Measurements from ENCODE around the gene GSTO2.

GSTO2 gene

GRCh38 chr10:104328896-104329710 lies 60.1 kb downstream of the GSTO2 start:
- no peak for DNase-seq

DNA sequence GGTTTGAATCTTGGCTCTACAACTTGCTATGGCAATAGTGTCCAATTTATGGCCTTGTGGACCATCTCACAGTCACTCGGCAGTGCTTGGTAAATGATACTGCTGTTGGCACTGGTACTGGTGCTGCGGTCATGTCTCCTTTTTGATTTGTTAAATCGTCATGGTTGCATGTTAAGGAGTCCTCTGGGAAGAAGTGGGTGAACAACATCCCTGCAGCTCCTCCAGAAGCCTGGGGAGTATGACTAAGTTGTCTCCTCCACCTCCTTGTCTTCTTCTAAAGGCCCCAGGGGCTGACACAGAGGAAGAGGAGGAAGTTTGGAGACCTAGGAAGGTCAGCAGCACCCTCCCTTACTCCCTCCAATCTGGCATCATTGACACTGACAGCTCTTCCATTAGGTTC lies 60.8 kb downstream of the GSTO2 start:
- no peak for DNase-seq

DNA sequence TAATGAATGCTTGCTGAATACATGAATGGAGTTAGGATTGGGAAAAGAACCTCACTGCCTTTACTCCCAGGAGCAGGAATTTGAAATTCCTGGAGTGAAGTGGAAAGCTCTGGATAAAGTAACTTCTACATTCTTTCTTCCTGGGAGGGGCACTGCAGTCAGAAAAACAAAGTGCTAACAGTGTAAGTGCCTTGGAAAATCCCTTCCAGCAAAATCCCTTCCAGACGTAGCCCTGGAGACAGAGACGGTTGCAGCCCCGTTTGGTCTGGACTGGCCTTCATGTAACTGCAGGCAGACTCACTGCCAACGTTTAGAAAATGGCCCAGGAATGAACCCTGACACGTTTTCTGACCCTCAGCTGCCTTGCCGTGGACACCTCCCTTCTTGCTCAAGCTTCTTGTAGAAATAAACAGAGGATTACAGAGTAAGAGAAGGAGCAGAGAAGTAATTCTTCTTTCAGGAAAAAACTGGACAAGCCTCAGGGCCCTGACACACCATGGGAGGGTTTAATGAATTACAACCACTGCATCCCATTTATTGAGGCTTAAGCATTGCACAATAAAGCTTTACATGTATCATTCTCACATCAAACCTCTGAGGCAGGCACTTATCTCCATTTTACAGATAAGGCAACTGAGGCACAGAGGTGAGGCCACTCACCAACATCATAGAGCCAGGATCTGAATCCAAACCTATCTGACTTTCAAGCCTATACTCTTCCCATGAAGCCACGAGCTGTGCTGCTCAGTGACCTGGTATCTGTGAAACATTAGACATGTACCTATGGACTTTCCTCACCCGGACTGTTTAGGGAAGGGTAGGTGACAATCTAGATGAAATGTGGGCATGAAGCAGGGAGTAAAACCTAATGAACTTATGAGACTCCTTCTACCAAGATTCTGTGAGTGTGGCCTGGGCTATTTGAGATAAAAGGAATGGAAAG lies 61.5 kb downstream of the GSTO2 start:
- no peak for DNase-seq

GRCh38 chr10:104331208-104331838 lies 62.3 kb downstream of the GSTO2 start:
- DNase-seq, result peak; percentile 25

DNA sequence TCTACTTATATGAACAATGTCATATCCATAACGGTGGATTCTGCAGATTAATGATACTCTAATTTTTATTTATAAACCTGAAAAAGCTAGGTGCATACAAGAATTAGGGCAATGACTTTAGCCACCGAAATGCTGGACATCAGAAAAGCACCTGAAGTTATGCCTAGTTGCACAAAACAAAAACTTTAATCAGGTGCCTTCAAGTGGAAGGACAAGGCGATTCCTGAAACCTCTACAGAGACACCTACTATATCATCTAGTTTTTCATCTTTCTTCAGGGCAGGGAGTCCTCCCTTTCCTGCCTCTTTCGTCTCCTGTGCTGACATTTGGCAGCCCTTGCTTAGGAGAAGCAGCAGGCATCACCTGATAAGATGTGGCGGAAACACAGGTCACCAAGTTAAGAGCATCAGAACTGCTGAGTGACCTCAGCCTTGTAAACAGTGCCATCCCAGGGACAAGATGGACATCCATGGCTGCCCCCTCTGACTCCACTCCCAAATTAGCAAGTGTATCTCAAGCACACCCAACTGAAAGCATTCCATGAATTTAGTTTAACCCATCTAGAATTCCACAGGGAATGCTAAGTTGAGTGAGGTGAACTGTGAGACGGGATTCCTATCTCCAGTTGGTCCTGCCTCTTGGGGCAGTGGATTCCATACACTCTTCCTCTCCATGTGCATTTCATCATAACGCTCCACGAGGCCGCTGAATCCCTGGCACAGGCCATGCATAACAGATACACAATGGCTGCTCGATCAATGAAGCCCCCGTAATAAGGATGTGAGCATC lies 63.5 kb downstream of the GSTO2 start:
- no peak for DNase-seq

GRCh38 chr10:104333032-104333727 lies 64.2 kb downstream of the GSTO2 start:
- DNase-seq, result no peak

- DNase-seq, result no peak
Measured at GRCh38 chr10:104333728-104334373, 64.9 kb downstream of the GSTO2 start.

DNA sequence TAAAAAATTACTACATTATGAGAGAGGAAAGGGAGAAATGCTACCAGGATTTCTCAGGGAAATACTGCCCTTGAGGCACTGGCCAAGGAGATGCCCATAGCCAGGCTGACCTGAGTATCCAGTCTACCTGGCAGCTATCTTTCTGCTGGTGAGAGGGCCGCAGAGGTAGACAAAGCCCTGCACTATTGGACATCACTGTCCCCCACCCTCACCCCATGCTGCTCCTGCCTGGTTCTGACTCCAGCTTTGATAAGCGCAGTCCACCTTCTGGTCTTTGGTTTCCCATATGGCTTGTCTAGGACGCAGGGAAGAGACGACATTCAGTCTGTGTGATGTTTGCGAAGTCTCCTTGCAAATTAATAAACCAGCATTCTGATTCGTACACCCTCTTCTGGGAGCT lies 65.6 kb downstream of the GSTO2 start:
- no peak for DNase-seq

DNA sequence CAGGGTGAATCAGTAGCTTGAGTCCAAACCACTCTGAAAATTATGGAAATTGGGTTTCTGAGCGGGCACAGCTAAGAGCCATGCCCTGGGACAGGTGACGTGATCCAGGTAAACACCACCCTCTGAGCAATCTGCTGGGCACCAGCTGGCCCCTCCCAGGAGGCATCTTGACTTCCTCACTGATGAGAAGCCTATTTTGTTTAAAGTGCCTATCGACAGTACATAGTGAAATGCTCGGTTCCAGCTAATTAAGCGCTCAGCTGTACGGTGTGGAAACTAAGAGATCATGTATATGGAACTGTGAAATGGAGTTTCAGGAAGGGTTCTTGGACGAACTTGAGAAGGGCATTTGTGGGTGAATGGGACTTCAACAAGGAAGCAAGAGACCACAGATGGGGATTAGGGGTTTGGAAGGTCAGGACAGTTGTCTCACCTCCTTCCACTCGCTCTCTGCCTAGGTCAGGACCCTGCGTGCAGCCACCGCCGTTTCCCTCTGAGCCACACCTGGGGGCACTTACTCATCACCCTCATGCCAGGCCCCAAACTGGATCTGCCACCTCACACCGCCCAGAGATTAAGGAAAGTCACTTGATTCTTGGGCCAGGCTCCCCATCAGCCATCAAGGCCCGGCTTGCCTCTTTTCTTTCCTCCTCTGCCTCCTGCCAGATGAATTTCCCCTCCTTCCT lies 66.1 kb downstream of the GSTO2 start:
- DNase-seq, result no peak

DNA sequence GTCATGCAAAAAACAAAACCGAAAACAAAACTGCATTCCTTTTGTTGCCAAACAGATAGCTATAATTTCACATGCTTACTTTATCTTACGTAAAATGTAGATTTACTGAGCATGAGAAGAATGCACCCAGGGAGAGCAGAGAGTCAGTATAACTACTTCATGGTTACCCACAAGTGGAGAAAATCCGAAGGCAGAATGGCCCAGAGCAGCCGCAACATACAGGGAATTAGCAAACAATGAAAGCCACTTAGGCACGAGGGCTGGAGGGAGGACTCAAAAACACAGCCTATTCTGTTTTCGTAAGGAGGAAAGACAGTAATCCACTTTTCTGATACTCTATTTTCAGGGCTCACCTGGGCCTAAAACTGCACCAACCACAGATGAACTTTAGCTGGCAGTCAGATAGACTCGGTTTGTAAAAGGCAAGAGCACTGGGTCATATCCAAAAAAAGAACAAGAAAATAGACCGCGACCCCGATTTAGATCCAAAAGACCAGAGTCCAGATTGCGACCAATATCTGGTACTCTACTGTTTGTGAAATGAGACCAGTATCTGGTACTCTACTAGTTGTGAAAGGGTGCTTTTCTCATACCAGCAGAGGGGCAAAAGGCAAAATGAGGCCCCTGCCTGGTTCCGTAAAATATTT lies 68.0 kb downstream of the GSTO2 start:
- no peak for DNase-seq

- DNase-seq, result no peak
Measured at GRCh38 chr10:104337521-104337984, 68.6 kb downstream of the GSTO2 start.

DNA sequence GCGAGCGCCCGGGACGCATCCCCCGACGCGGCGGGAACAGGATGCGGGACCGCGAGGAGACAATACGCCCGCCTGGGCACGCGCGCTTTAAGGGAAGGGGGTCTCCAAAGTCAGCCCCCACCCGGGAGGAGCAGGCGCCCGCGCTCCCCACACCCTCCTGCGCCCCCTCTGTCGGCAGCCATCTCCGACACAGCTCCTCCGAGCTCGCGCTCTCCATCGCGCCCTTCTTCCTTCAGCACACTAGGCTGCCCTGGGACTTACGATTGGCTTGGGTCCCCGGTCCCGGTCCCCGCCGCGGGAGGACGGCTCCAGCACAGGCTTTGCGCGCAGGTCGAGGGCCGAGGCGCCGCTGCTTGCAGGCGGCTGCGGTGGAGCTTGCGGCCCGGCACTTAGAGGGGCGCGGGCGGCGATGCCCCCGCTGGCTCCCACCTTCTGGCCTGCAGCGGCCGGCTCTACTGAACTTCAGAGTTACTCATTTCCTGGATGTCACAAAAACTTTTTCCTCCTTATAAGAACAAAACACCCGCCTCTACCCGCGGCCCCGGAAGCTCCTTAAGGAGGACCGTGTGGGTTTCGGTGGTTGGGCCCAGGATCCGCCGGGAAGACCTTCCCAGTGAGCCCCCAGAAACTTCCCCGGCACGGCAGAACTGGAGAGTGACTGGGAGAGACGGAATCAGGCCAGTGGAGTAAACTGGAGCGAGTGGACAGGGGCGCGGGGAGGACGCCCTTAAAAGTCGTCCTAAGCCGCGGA lies 69.2 kb downstream of the GSTO2 start, which contains the start of gene ITPRIP:
Gene ITPRIP, minus strand, starts transcription at position 481 of the 751 bp plus-strand sequence. CDS start 22,414 bp downstream, outside the sequence.
- peak; percentile 18 for DNase-seq

DNA sequence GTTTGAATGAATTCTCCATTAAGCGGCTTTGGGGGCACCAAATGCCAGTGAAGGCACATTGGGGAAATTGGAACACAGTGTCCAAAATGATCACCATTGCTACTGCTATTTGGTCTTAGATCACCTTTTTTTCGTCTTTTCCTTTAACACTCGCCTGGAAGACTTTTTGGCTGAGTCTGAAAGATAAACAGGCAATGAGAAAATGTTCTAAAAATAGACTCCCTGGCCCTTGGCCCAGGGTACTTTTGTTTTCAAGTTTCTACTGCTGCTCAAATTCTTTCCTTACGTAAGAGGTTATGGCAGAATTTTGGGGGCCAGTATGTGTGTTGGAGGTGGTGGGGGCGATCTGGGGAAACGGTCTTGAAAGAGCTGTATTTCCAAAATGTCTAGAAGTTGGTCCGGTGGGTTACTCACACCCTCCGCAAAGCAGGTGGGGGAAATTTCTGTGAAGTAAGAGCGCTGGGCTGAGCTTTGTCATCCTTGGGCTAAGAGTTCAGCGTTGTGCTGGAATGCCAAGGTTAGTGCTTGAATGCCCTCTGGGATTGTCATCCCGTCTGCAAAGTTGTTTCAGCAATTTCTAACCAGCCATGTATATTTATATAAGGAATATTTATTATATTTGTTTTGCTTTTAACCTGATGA lies 70.6 kb downstream of the GSTO2 start:
- no peak for DNase-seq

GRCh38 chr10:104340111-104340526 lies 71.1 kb downstream of the GSTO2 start:
- DNase-seq, result no peak

- DNase-seq, result no peak
Measured at GRCh38 chr10:104340641-104341040, 71.7 kb downstream of the GSTO2 start.

DNA sequence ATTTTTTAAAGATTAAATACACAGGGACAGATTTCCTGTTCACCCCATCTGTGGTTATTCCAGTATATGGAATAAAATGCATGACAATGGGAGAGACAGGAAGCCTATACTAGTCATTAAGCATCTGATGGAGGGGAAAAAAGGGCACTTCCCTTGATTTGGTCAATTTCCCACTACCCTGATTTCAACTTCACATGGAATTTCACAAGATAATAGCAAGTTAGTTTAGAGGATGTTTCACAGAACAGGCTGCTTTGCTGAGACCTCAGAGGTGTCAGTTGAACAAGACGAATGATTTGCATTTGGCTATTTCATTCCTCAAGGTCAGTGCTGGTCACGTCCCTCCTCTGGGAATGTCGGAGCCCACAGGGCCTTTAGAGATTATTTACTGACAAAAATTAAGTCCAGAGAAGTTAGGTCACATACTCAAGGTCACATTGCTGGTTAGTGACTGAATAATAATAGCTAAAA lies 74.0 kb downstream of the GSTO2 start:
- no peak for DNase-seq

- no peak for DNase-seq
Measured at GRCh38 chr10:104344219-104344618, 75.2 kb downstream of the GSTO2 start.

- DNase-seq, result no peak
Measured at GRCh38 chr10:104345515-104345914, 76.5 kb downstream of the GSTO2 start.

All from NCI-H1105 treated with DMSO at 0.1 percent for 48 hours (cell line).